HS-27A (cell line): ENCODE results near the gene NKAPL.

Source experiments
- DNase-seq: peaks from one replicate; pipeline ENCODE4 v3.0.0-alpha.2; 2012; ENCODE audit warnings: low read depth, missing footprints

NKAPL gene

GRCh38 chr6:28245206-28245941 is 13.7 kb upstream of the NKAPL start:
- DNase-seq: no peak

- DNase-seq: no peak
These were observed 10.2 kb upstream of the NKAPL start for GRCh38 chr6:28248916-28249315.

- DNase-seq: no peak
These were observed 8.3 kb upstream of the NKAPL start for GRCh38 chr6:28250747-28251146.

- no peak for DNase-seq
These were observed 7.5 kb upstream of the NKAPL start for GRCh38 chr6:28251661-28252008.

DNA sequence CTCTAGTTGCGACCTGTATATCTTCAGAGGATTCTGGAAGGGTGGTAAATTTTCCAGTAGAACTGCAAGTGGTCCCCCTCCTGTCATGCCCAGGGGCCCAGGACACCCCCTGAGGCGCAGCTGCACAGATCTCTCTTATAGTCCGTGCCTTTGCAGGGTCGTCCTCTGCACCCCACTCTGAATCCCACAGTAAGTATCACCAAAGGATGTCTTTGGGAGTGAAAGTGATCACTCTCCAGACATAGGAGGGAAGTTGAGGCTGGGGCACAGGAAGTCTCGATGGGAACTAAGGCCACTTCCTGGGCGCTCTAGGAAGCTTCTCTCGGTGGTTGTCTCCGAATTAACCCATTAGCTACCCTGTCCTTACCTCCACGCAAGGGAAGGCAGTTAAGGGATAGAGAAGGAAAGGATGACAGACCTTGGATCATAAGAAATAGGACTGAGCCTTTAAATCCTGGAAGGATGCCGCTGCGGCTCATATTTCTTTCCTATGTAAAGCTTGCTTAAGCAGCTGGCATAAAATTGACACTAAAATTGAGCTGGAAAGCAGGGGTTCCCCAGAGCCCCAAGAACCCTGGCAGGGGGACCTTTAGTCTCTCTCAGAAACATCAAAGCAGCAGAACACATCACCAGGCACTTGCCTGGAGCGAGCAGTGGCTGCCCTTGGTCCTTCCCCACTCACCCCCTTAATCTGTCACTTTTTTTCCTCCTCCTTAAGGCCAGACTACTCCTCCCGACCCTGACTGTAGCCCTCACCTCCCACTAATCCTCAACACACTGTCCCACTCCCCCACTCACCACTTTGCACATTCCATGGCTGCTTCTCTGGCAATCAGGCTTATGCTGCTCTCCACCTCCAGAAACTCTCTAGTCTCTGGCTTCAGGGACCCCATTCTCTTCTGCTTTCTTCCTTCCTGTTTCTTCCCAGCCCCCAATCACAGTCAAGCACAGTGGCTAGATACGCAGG is 6.8 kb upstream of the NKAPL start, which contains the start of gene ZKSCAN4:
TSS of gene ZKSCAN4 (minus strand) at position 261 of the 967 bp plus-strand sequence. CDS start 289 bp downstream, outside the sequence.
- DNase-seq: peak; percentile 83

DNA sequence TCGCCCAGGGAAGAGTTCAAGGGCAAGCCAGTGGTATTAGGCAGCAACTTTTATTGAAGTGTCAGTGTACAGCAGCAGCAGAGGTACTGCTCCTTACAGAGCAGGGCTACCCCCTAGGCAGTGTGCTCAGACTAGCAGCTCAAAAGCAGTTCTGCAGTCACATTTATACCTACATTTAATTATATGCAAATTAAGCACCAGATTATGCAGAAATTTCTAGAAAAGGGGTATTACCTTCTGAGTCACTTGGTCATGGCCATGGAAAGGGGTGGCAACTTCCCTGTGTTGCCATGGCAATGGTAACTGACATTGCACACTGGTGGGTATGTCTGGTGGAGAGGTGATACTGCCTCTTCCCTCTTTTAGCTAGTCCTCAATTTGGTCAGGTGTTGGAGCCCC is 5.0 kb upstream of the NKAPL start:
- DNase-seq: no peak

- DNase-seq: no peak
These were observed 2.1 kb upstream of the NKAPL start for GRCh38 chr6:28257042-28257441.

GRCh38 chr6:28263922-28264321 is 4.8 kb downstream of the NKAPL start:
- DNase-seq: no peak

GRCh38 chr6:28264834-28265401 is 5.8 kb downstream of the NKAPL start:
- no peak for DNase-seq

GRCh38 chr6:28266563-28266961 is 7.5 kb downstream of the NKAPL start:
- no peak for DNase-seq

DNA sequence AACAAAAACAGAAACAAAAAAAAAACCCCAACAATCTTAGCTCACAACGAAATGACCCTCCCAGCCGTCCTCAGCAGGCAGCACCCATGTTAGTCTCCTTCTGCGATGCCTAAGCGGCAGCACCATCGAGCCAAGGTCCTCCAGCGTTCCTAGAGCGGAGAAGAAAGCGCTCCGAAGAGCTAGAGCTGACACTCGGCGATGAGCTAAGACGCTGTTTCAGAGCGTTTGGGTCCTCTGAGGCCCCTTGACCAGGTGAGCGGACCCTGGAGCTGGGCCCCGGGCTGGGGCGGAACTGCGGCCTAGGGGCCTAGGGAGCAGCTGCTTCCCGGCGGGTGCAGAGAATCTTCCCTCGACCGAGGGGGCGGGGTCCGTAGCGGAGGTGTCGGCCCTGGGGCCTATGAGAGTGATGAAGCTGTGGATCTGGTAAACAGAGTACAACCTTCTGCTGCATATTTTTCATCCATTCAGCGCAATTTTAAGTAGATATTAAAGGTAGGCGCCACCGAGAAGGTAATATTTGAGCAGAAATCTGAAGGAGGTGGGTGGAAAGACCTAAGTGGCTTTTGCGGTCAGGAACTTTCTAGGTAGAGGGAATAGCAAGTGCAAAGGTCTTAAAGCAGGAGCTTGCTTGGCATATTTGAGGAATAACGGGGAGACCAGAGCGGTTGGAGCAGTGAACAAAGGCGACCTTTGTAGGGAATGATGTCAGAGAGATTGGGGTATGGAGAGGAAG is 8.0 kb downstream of the NKAPL start, which contains the start of gene ZSCAN26:
TSS of gene ZSCAN26 (plus strand) at position 182 of the 733 bp plus-strand sequence. CDS start 4,777 bp downstream, outside the sequence.
- DNase-seq: no peak

GRCh38 chr6:28267695-28268059 is 8.6 kb downstream of the NKAPL start:
- no peak for DNase-seq

DNA sequence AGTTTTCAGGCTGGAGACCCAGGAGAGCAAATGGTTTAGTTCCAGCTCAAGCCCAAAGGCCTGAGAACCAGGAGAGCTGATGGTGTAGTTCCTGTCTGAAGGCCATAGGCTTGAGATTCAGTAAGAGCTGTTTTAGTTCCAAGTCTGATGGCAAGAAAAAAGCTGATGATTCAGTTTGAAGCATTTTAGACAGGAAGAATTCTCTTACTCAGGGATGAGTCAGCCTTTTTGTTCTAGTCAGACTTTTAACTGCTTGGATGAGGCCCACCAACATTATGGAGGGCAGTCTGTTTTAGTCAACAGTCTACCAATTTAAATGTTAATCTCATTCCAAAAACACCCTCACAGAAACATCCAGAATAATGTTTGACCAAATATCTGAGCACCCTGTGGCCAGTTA is 10.4 kb downstream of the NKAPL start:
- peak; percentile 54 for DNase-seq

DNA sequence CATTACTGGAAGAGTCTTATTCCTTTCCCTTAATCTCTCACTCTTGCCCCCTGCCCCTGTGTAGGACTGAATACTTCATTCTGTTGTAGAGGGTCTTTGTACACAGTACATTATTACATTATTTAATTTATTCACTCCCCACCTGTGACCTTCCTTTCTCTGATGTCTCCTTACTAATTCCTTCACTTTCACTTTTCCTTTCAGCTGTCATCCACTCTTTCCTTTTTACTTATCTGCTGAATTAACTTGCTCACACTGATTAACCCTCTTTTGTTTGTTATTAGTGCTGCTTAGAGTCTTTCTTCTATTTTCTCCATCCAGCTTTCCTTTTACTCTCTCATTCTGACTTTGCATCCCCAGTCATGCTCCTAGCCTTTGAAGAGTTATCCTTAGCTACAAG is 15.8 kb downstream of the NKAPL start:
- no peak for DNase-seq

DNA sequence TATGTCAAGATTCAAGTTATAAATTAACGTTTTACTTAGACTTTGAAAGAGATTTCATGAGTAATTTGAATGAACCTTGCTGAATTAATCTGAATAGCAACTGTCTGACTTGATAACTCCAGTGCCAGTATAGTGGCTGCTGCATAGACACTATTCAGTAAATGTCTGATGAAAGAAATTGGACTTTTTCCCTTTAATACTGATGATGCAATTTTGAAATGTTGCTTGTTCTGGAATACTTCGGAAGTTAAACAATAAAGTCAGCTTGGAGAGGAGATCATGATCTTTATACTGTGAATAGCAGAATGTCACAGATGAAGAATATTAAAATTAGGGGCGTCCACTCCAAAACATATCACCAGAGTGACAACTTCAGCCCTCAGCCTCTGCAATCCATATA is 18.6 kb downstream of the NKAPL start:
- no peak for DNase-seq

GRCh38 chr6:28280595-28281287 is 21.6 kb downstream of the NKAPL start:
- DNase-seq: no peak

- DNase-seq: peak; percentile 51
These were observed 22.4 kb downstream of the NKAPL start, which contains the start of gene PGBD1 for GRCh38 chr6:28281288-28282064. Gene PGBD1, plus strand, starts transcription at chr6:28281572. Its CDS starts 2,242 bp downstream, at chr6:28283814.

- no peak for DNase-seq
These were observed 23.8 kb downstream of the NKAPL start for GRCh38 chr6:28282926-28283325.

- no peak for DNase-seq
These were observed 32.5 kb downstream of the NKAPL start for GRCh38 chr6:28291573-28291972.

DNA sequence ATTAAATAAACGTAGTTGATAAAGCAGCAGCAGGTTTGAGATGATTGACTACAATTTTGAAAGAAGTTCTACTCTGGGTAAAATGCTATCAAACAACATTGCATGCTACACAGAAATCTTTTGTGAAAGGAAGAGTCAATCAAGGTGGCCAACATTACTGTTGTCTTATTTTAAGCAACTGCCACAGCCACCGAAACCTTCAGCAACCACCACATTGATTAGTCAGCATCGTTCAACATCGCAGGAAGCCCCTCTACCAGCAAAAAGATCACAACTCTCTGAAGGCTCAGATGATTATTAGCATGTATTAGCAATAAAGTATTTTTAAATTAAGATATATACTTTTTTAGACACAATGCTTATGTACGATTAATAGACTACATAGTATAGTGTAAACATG is 36.2 kb downstream of the NKAPL start:
- no peak for DNase-seq
